Stomach (tissue), 9 donors: ENCODE data around the gene AQP7. TPM values are rescaled to one million over a fixed set of nuclear protein-coding genes. Genes with fewer than 3 reads are reported as not detected.
A peak's percentile ranks its signal among the peaks of the same experiment; 100 is the strongest.

Experiments used
- DNase-seq, 2 donors: peaks; one replicate each; pipeline versions ENCODE4 v3.0.0 to v3.0.0-alpha.2; 2013 to 2019
- H3K27ac ChIP-seq, 5 donors: fragments of 200-600 bp in 4 of 5; sonication (generic) in 4 of 5; one replicate each; pipeline ENCODE4 v1.5.1; 2013 to 2019; ENCODE audit warnings: mild to moderate bottlenecking in 1 of 5, moderate library complexity in 1 of 5
- H3K27me3 ChIP-seq, 3 donors: fragments of 200-600 bp; sonication (generic); one replicate each; pipeline ENCODE4 v1.5.1; 2017 to 2019; ENCODE audit warnings: mixed run types in 1 of 3
- H3K36me3 ChIP-seq, 4 donors: fragments of 200-600 bp; sonication (generic); 1 replicate in 3 of 4; 2 replicates in 1 of 4; pipeline ENCODE4 v1.5.1; 2016 to 2019
- H3K4me1 ChIP-seq, 4 donors: fragments of 200-600 bp; sonication (generic); one replicate each; pipeline ENCODE4 v1.5.1; 2016 to 2019
- H3K4me3 ChIP-seq, 4 donors: fragments of 200-600 bp; sonication (generic) in 3 of 4; one replicate each; pipeline ENCODE4 v1.5.1; 2016 to 2019; ENCODE audit warnings: mild to moderate bottlenecking in 1 of 4
- H3K9me3 ChIP-seq, 4 donors: fragments of 200-600 bp; sonication (generic); one replicate each; pipeline ENCODE4 v1.5.1; 2016 to 2019
- CTCF ChIP-seq, 7 experiments: fragments of 450-650 bp in 4 of 7; fragments of 200-600 bp in 3 of 7; sonication (generic) in 3 of 7; IDR thresholded peaks; one replicate each; pipeline ENCODE4 v1.5.1; 2016 to 2019; ENCODE audit warnings: antibody characterized with exemption in 7 of 7, control low read depth in 2 of 7, mild to moderate bottlenecking in 1 of 7
- EP300 ChIP-seq: sonication (generic); formaldehyde crosslinking; IDR thresholded peaks from one replicate; pipeline ENCODE4 v1.6.1; 2017; ENCODE audit warnings: antibody characterized with exemption
- POLR2A ChIP-seq, 4 donors: fragments of 450-650 bp; IDR thresholded peaks; one replicate each; pipeline ENCODE4 v1.6.1; 2016; ENCODE audit warnings: antibody characterized with exemption in 4 of 4, control low read depth in 2 of 4, mild to moderate bottlenecking in 1 of 4, moderate library complexity in 1 of 4
- POLR2AphosphoS5 ChIP-seq, 3 donors: sonication (generic); formaldehyde crosslinking; IDR thresholded peaks; one replicate each; pipeline ENCODE4 v1.6.1; 2016; ENCODE audit warnings: antibody characterized with exemption in 3 of 3
- WGBS, 5 donors: extraction: QIAGEN DNeasy Blood & Tissue Kit in 3 of 5; methylation state at CpG; one replicate each; pipeline versions ENCODE4 v1.1.5 to v1.1.7; 2013 to 2018; 5-methylcytosine and 5-hydroxymethylcytosine counted together
- intact Hi-C: fragments of 100-400 bp; cut with DNase I; formaldehyde crosslinking; loops from one replicate; pipeline ENCODE4 v1.15.1; 2023; ENCODE audit warnings: low total_unique reads
- polyA plus RNA-seq, 3 donors: library from polyadenylated mRNA; stranded (reverse); fragments of 200-250 nt; gene quantifications; one replicate each; pipeline ENCODE4 v1.2.3, GENCODE V29; 2013
- total RNA-seq, 5 donors: library from RNA; depleted of rRNA; stranded (reverse); fragments of >200 nt; gene quantifications; one replicate each; pipeline versions ENCODE4 v1.1.0 to v1.2.3, GENCODE V29; 2014 to 2016
- donor health status: healthy with polysubstance abuse.
- donor health status: Bipolar disorder and iron deficiency.
- donor health status: healthy.

The AQP7 gene
- total and polyA plus RNA-seq, 8 donors = 1.1 to 17.4 (median 3.3) TPM; not detected in 2

- no peaks in the 10 kb centered on the region for H3K9me3 ChIP-seq
- peak overlapping the region in 1 of 5 donors; percentile 2 for H3K27ac ChIP-seq
- intact Hi-C loops = no loop called here
- peak in 1 of 2 donors; percentile 56 for DNase-seq
- H3K27me3 ChIP-seq = peaks cover 0 to 8% (median 0%) of the 10 kb centered on the region in 3 donors
- peaks cover 27 to 62% (median 48%) of the 10 kb centered on the region in 4 donors for H3K4me1 ChIP-seq
- TF ChIP-seq CTCF (IDR thresholded peaks at IDR 0.05) (no peak), POLR2A (IDR thresholded peaks at IDR 0.05) (no peak), EP300 (no peak), POLR2AphosphoS5 (IDR thresholded peaks at IDR 0.05) (no peak)
- WGBS, 5 donors = 67 to 72% (median 69%) methylated on average over 8 to 9 of the region's 9 CpGs
- H3K36me3 ChIP-seq = peaks cover 0 to 34% (median 23%) of the 10 kb centered on the region in 4 donors
- no peak overlapping the region for H3K4me3 ChIP-seq
Observed at GRCh38 chr9:33443047-33443446, 40.7 kb upstream of the AQP7 start.

GRCh38 chr9:33442125-33442524 lies 39.8 kb upstream of the AQP7 start:
- intact Hi-C loops = no loop called here
- peaks cover 25 to 56% (median 39%) of the 10 kb centered on the region in 4 donors for H3K4me1 ChIP-seq
- no peaks in the 10 kb centered on the region for H3K27me3 ChIP-seq
- DNase-seq = no peak
- no peaks in the 10 kb centered on the region for H3K9me3 ChIP-seq
- no peak overlapping the region for H3K27ac ChIP-seq
- no peak overlapping the region for H3K4me3 ChIP-seq
- 88 to 97% (median 89%) methylated on average over 10 to 15 of the region's 15 CpGs for WGBS, 5 donors
- H3K36me3 ChIP-seq = peaks cover 0 to 34% (median 23%) of the 10 kb centered on the region in 4 donors
- no peak for TF ChIP-seq EP300
- no peak for TF ChIP-seq POLR2A (IDR thresholded peaks at IDR 0.05)
- no peak for TF ChIP-seq CTCF (IDR thresholded peaks at IDR 0.05)
- TF ChIP-seq POLR2AphosphoS5 (IDR thresholded peaks at IDR 0.05) = no peak

GRCh38 chr9:33440609-33441008 lies 38.2 kb upstream of the AQP7 start:
- Histone ChIP-seq H3K9me3 (no peaks in the 10 kb centered on the region), H3K27me3 (no peaks in the 10 kb centered on the region), H3K36me3 (peaks cover 0 to 34% (median 23%) of the 10 kb centered on the region in 4 donors), H3K4me3 (no peak overlapping the region), H3K27ac (no peak overlapping the region), H3K4me1 (peaks cover 10 to 50% (median 25%) of the 10 kb centered on the region in 4 donors)
- no peak for TF ChIP-seq EP300
- no peak for TF ChIP-seq POLR2A (IDR thresholded peaks at IDR 0.05)
- TF ChIP-seq CTCF (IDR thresholded peaks at IDR 0.05) = no peak
- no peak for TF ChIP-seq POLR2AphosphoS5 (IDR thresholded peaks at IDR 0.05)
- no peak for DNase-seq
- intact Hi-C loops = no loop called here
- WGBS, 5 donors = 85 to 100% (median 93%) methylated on average over 1 of the region's 1 CpG

- TF ChIP-seq POLR2A (IDR thresholded peaks at IDR 0.05) (no peak), POLR2AphosphoS5 (IDR thresholded peaks at IDR 0.05) (no peak), EP300 (no peak), CTCF (IDR thresholded peaks at IDR 0.05) (no peak)
- peaks cover 6 to 46% (median 22%) of the 10 kb centered on the region in 4 donors for H3K4me1 ChIP-seq
- H3K4me3 ChIP-seq = no peak overlapping the region
- no peaks in the 10 kb centered on the region for H3K27me3 ChIP-seq
- peaks cover 0 to 34% (median 23%) of the 10 kb centered on the region in 4 donors for H3K36me3 ChIP-seq
- 88 to 94% (median 93%) methylated on average over 7 of the region's 7 CpGs for WGBS, 5 donors
- no peak overlapping the region for H3K27ac ChIP-seq
- no peaks in the 10 kb centered on the region for H3K9me3 ChIP-seq
- no peak for DNase-seq
- intact Hi-C loops = no loop called here
Observed at GRCh38 chr9:33440204-33440603, 37.8 kb upstream of the AQP7 start.
